PFSK-1 (cell line): ENCODE results near the gene JMY. TPM values are rescaled to one million over a fixed set of nuclear protein-coding genes. Genes with fewer than 3 reads are reported as not detected.
A peak's percentile ranks its signal among the peaks of the same experiment; 100 is the strongest.

Experiments
- FOXP2 ChIP-seq: optimal IDR thresholded peaks from 2 replicates; pipeline ENCODE3; 2011; ENCODE audit warnings: borderline replicate concordance, control low read depth, inconsistent platforms; ENCODE audit not compliant: insufficient read depth; ENCODE audit errors: extremely low read length, extremely low read depth
- POLR2AphosphoS5 ChIP-seq: IDR thresholded peaks from 2 replicates; pipeline ENCODE4 v1.6.1; 2012; ENCODE audit warnings: low read depth, mild to moderate bottlenecking, control low read depth, low read length, moderate library complexity
- REST ChIP-seq, 2 experiments: IDR thresholded peaks; 2 replicates each; pipeline versions ENCODE4 v1.6.1 to v1.8.0; 2011 to 2012; ENCODE audit warnings: low read depth in 2 of 2, low read length in 2 of 2, control low read depth in 1 of 2, inconsistent platforms in 1 of 2, mild to moderate bottlenecking in 1 of 2, moderate library complexity in 1 of 2; ENCODE audit not compliant: insufficient read depth in 1 of 2
- SIN3A ChIP-seq: IDR thresholded peaks from 2 replicates; pipeline ENCODE4 v1.6.1; 2012; ENCODE audit warnings: mild to moderate bottlenecking, low read length, moderate library complexity, borderline replicate concordance; ENCODE audit not compliant: insufficient read depth
- TAF1 ChIP-seq: IDR thresholded peaks from 2 replicates; pipeline ENCODE4 v1.6.1; 2012; ENCODE audit warnings: low read length, control low read depth, borderline replicate concordance; ENCODE audit not compliant: insufficient read depth
- polyA plus RNA-seq: library from polyadenylated mRNA; unstranded; fragments of >200 nt; gene quantifications from one replicate; pipeline ENCODE4 v1.2.1, GENCODE V29; 2012; ENCODE audit warnings: low read depth, missing spikeins; ENCODE audit not compliant: insufficient read length

JMY gene
- polyA plus RNA-seq, result 0.49 TPM

- peak; percentile 98 for TF ChIP-seq FOXP2
- peak; percentile 55; the same call in 1 of the 2 replicates for TF ChIP-seq POLR2AphosphoS5
- TF ChIP-seq REST (IDR thresholded peaks at IDR 0.05; ENCODE audit: insufficient read depth in 1 of 2, low read depth in 2 of 2, low read length in 2 of 2), result no peak
- no peak for TF ChIP-seq TAF1
- no peak for TF ChIP-seq SIN3A
Observed at GRCh38 chr5:79235634-79236361, at the start of gene JMY. TSS of gene JMY (plus strand) at chr5:79236131. CDS start at chr5:79236651, 520 bp downstream.

- no peak for TF ChIP-seq TAF1
- TF ChIP-seq FOXP2, result no peak
Observed at GRCh38 chr5:79186455-79186854, 49.5 kb upstream of the JMY start.

GRCh38 chr5:79189439-79190234 lies 46.3 kb upstream of the JMY start:
- no peak for TF ChIP-seq FOXP2
- TF ChIP-seq SIN3A, result no peak
- no peak for TF ChIP-seq POLR2AphosphoS5
- no peak for TF ChIP-seq REST (IDR thresholded peaks at IDR 0.05; ENCODE audit: insufficient read depth in 1 of 2, low read depth in 2 of 2, low read length in 2 of 2)
- no peak for TF ChIP-seq TAF1

GRCh38 chr5:79190235-79190529 lies 45.7 kb upstream of the JMY start:
- no peak for TF ChIP-seq POLR2AphosphoS5
- TF ChIP-seq REST (IDR thresholded peaks at IDR 0.05; ENCODE audit: insufficient read depth in 1 of 2, low read depth in 2 of 2, low read length in 2 of 2), result no peak
- no peak for TF ChIP-seq FOXP2
- TF ChIP-seq TAF1, result no peak
- TF ChIP-seq SIN3A, result no peak

GRCh38 chr5:79191457-79191856 lies 44.5 kb upstream of the JMY start:
- TF ChIP-seq FOXP2, result no peak
- no peak for TF ChIP-seq REST (IDR thresholded peaks at IDR 0.05; ENCODE audit: insufficient read depth in 1 of 2, low read depth in 2 of 2, low read length in 2 of 2)
- no peak for TF ChIP-seq POLR2AphosphoS5
- no peak for TF ChIP-seq SIN3A
- TF ChIP-seq TAF1, result no peak
